A673 (cell line): Measurements from ENCODE around the gene MAN1C1. TPM values are rescaled to one million over a fixed set of nuclear protein-coding genes. Genes with fewer than 3 reads are reported as not detected.
A peak's percentile ranks its signal among the peaks of the same experiment; 100 is the strongest.

ENCODE experiments used
- BruUV-seq: library from RNA; stranded (reverse); fragments of 400-500 nt; replicated peaks from 2 replicates; lab custom pipeline; 2021; lab: Mats Ljungman, UMichigan
- CTCF ChIA-PET: fragments of 300-600 bp; sonication (Branson Sonifier 250); formaldehyde crosslinking; loops from one replicate; lab custom pipeline; 2022; ENCODE audit warnings: antibody characterized with exemption; lab: Charles Lee
- POLR2A ChIA-PET: fragments of 300-600 bp; sonication (Branson Sonifier 250); formaldehyde crosslinking; loops from one replicate; lab custom pipeline; 2022; ENCODE audit warnings: antibody characterized with exemption; ENCODE audit not compliant: low non-redundant PET; lab: Charles Lee
- DNase-seq: peaks from one replicate; pipeline ENCODE4 v3.0.0-alpha.2; 2015; ENCODE audit warnings: low spot score
- H3K27ac ChIP-seq: fragments of 200-600 bp; sonication (generic); 2 replicates; pipeline ENCODE4 v1.5.1; 2016; ENCODE audit warnings: mixed run types, low read depth, mild to moderate bottlenecking, mixed read lengths, antibody characterized with exemption, low read length; ENCODE audit not compliant: poor library complexity, severe bottlenecking
- H3K27me3 ChIP-seq: fragments of 200-600 bp; sonication (generic); replicated peaks from 2 replicates; pipeline ENCODE4 v1.6.1; 2017; ENCODE audit warnings: mixed run types, low read depth, mild to moderate bottlenecking, mixed read lengths, antibody characterized with exemption, low read length; ENCODE audit not compliant: insufficient read depth, poor library complexity
- H3K36me3 ChIP-seq: fragments of 200-600 bp; sonication (generic); 2 replicates; pipeline ENCODE4 v1.6.1; 2016; ENCODE audit warnings: mixed run types, mild to moderate bottlenecking, mixed read lengths, antibody characterized with exemption, low read length; ENCODE audit not compliant: insufficient read depth, poor library complexity, severe bottlenecking
- H3K4me1 ChIP-seq: fragments of 200-600 bp; sonication (generic); 2 replicates; pipeline ENCODE4 v1.6.1; 2017; ENCODE audit warnings: mixed run types, mild to moderate bottlenecking, mixed read lengths, antibody characterized with exemption, low read length; ENCODE audit not compliant: insufficient read depth, poor library complexity, severe bottlenecking
- H3K4me3 ChIP-seq: fragments of 200-600 bp; sonication (generic); 2 replicates; pipeline ENCODE4 v1.5.1; 2016; ENCODE audit warnings: low read depth, mixed run types, mild to moderate bottlenecking, mixed read lengths, low read length; ENCODE audit not compliant: poor library complexity, severe bottlenecking
- H3K9me3 ChIP-seq: fragments of 200-600 bp; sonication (generic); 2 replicates; pipeline ENCODE4 v1.6.1; 2016; ENCODE audit warnings: mixed run types, low read depth, mild to moderate bottlenecking, mixed read lengths, antibody characterized with exemption, low read length; ENCODE audit not compliant: poor library complexity, severe bottlenecking
- EZH2 ChIP-seq: fragments of 200-600 bp; sonication (generic); IDR thresholded peaks from 2 replicates; pipeline ENCODE4 v1.6.1; 2017; ENCODE audit warnings: borderline replicate concordance, low read depth, mild to moderate bottlenecking, mixed read lengths, antibody characterized with exemption, low read length; ENCODE audit not compliant: poor library complexity, severe bottlenecking
- intact Hi-C: fragments of 100-400 bp; cut with micrococcal nuclease; formaldehyde crosslinking; loops from one replicate; pipeline ENCODE4 v1.10.0; 2022; ENCODE audit not compliant: unreplicated experiment
- total RNA-seq: library from RNA; stranded (reverse); gene quantifications from 2 replicates; pipeline ENCODE4 v1.2.3, GENCODE V29; 2021
- TF ChIP-seq, protein P1 (sequence below): fragments of 300-800, 200-600 bp; sonication (generic); conservative IDR thresholded peaks from 2 replicates; pipeline ENCODE4 v1.5.1; 2017; ENCODE audit warnings: low read depth, mild to moderate bottlenecking, antibody characterized with exemption, low read length, moderate library complexity, mixed read lengths

The MAN1C1 gene
- total RNA-seq, 1 experiment from 2014 or later: 0.21 TPM

DNA sequence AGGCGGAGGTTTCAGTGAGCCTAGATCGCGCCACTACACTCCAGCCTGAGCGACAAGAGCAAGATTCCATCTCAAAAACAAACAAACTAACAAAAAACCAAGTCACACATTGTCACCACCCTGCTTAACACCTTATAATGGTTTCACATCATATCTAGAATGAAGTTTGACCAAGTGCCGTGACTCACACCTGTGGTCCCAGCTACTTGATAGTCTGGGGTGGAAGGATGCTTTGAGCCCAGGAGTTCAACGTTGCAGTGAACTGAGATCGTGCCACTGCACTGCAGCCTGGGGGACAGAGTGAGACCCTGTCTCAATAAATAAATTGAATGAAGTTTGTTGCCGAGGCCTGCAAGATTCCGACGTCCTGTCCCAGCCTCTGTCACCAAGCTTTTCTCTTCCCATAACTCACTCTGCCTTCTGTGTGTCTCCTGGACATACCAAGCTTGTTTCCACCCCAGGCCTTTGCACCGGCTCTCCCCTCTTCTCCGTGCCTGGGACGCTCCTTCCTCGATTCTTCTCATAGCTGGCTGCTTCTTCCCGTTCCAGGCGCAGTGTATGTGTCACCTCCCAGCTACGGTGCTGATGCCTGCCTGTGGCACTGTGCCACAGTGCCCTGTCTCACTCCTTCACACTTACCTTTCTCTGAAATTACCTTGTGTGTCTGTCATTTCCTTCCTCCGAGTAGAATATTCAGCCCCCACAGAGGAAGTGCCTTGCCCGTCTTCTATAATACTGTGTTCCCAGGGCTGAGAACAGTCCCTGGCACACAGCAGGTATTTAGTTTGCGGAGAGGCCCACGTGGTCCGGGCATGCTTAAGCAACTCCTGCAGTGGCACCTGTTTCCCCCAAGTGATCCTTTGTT, 179.6 kb downstream of the MAN1C1 start:
- BruUV-seq: no TSS peak
- no peak for DNase-seq
- ChIA-PET POLR2A (no interaction called here), CTCF (interaction anchor here (0.7 to 0.9 kb wide), 2 partner anchors 11 to 361 kb away, joined by 3 read pairs; no protein-coding TSS in a partner anchor)
- TF ChIP-seq, protein P1, sequence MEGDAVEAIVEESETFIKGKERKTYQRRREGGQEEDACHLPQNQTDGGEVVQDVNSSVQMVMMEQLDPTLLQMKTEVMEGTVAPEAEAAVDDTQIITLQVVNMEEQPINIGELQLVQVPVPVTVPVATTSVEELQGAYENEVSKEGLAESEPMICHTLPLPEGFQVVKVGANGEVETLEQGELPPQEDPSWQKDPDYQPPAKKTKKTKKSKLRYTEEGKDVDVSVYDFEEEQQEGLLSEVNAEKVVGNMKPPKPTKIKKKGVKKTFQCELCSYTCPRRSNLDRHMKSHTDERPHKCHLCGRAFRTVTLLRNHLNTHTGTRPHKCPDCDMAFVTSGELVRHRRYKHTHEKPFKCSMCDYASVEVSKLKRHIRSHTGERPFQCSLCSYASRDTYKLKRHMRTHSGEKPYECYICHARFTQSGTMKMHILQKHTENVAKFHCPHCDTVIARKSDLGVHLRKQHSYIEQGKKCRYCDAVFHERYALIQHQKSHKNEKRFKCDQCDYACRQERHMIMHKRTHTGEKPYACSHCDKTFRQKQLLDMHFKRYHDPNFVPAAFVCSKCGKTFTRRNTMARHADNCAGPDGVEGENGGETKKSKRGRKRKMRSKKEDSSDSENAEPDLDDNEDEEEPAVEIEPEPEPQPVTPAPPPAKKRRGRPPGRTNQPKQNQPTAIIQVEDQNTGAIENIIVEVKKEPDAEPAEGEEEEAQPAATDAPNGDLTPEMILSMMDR: no peak
- TF ChIP-seq EZH2: no peak
- Histone ChIP-seq H3K4me3 (no peak overlapping the region), H3K9me3 (no peaks in the 10 kb centered on the region), H3K27me3 (no peaks in the 10 kb centered on the region), H3K27ac (no peak overlapping the region), H3K4me1 (peaks cover 6% of the 10 kb centered on the region), H3K36me3 (no peaks in the 10 kb centered on the region)
- intact Hi-C loops: no loop called here

DNA sequence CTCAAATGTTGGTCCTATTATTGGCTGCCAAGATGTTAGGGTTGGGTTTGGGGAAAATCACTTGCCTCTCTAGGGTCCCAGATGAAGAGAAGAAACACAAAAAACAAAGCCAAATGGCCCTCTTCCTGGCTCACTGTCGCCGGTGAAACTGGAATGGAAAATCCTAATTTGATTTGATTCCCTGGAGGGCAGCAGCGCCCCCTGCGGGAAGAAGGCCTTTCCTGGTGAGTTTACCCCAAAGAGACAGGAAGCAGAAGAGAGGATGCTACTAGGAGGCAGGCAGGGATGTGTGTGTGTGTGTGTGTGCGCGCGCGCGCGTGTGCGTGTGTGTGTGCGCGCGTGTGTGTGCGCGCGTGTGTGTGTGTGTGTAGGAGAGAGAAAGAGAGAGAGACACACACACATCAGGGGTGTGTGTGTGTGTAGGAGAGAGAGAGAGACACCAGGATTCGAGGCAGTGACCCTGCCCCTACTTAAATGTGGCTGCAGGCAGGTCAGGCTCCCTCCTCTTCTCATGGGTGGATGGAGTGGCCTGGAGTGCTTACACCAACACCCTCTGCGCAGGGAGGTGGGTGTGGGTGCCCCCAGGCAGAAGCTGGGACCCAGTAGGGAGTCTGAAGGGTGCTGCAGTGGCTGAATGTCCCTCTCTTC, 180.3 kb downstream of the MAN1C1 start:
- DNase-seq: peak; percentile 87
- intact Hi-C loops: no loop called here
- ChIA-PET CTCF (interaction anchor here (0.7 to 1.3 kb wide), 2 partner anchors 14 to 362 kb away, joined by 3 read pairs; no protein-coding TSS in a partner anchor), POLR2A (no interaction called here)
- Histone ChIP-seq H3K36me3 (no peaks in the 10 kb centered on the region), H3K9me3 (no peaks in the 10 kb centered on the region), H3K4me1 (peaks cover 6% of the 10 kb centered on the region), H3K27ac (no peak overlapping the region), H3K27me3 (no peaks in the 10 kb centered on the region), H3K4me3 (no peak overlapping the region)
- no TSS peak for BruUV-seq
- TF ChIP-seq, protein P1: peak; percentile 92
- no peak for TF ChIP-seq EZH2

DNA sequence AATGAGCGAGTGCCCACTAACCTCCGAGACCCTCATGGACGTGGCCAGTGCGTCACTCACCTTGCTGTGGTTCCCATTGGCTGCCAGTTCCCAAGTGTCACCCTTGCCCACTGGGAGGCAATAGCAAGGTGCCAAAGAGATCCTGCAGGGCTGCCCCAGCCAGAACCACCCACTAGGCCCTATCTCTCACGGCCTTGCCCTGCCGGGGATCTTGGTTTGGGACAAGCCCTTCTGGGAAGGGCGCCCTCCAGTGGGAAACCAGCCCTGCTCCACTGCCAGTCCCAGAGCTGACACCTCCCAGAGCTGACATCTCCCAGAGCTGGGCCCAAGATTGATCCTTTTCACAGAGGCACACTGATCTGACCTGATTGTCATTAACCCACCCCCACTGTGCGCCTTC, 181.3 kb downstream of the MAN1C1 start:
- Histone ChIP-seq H3K27ac (no peak overlapping the region), H3K4me1 (peaks cover 6% of the 10 kb centered on the region), H3K4me3 (no peak overlapping the region), H3K27me3 (no peaks in the 10 kb centered on the region), H3K9me3 (no peaks in the 10 kb centered on the region), H3K36me3 (no peaks in the 10 kb centered on the region)
- TF ChIP-seq EZH2: no peak
- TF ChIP-seq, protein P1: peak; percentile 70
- CTCF ChIA-PET: interaction anchor here (1.3 kb wide), 1 partner anchor 13 kb away, joined by 3 read pairs; no protein-coding TSS in a partner anchor
- peak; percentile 60 for DNase-seq
- BruUV-seq: no TSS peak
- intact Hi-C loops: no loop called here
- POLR2A ChIA-PET: no interaction called here
